HuH-7.5 (cell line): ENCODE results near the gene GP5.

Source experiments
- DNase-seq: peaks from one replicate; pipeline ENCODE4 v3.0.0; 2011; ENCODE audit warnings: low spot score

Gene GP5

DNA sequence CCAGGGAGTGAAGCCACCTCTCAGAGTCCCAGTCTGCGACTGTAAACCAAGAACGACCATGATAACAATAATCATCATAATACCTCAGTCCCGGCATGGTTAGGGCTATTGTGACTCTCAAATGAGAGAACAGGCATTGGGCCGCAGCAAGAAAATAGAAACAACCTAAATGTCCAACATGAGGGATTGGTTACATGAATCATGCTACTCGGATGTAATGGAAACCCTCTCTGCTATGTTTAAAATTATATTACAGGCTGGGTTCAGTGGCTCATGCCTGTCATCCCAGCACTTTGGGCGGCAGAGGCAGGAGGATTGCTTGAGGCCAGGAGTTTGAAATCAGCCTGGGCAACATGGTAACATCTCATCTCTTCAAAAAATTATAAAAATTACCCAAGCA lies 50.7 kb downstream of the GP5 start:
- DNase-seq: no peak

DNA sequence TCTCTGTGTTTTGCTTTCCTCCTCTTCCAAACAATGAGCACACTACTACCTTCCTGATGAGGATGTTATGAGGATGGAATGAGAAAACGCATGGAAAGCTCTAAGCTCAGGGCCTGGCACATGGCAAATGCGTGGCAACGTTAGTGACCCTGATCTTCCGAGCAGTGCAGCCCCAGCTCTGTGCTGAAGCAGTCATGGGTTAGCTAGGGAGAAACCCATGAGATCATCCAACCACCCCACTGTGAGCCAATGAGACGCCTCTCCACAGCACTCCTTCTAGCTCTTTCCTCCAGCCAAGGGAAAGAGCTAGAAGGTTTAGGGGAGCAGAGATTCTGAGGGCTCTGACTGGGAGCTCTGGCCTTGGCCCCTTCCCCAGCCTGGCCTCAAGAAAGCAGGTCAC lies 52.4 kb downstream of the GP5 start:
- no peak for DNase-seq

GRCh38 chr3:194346035-194346434 lies 53.0 kb downstream of the GP5 start:
- DNase-seq: no peak
